Erythroblast (primary cell): ENCODE data around the gene HOXD13.

Experiments used
- DNase-seq, 2 experiments: peaks; one replicate each; lab custom pipeline; 2025; lab: John Stamatoyannopoulos, UW
- GATA1 ChIP-seq: IDR thresholded peaks from 2 replicates; pipeline ENCODE4 v1.6.1; 2011; ENCODE audit warnings: low read depth, mild to moderate bottlenecking, control low read depth, low read length, moderate library complexity
- POLR2A ChIP-seq: IDR thresholded peaks from 2 replicates; pipeline ENCODE4 v1.6.1; 2011; ENCODE audit warnings: mild to moderate bottlenecking, low read length

HOXD13 gene

DNA sequence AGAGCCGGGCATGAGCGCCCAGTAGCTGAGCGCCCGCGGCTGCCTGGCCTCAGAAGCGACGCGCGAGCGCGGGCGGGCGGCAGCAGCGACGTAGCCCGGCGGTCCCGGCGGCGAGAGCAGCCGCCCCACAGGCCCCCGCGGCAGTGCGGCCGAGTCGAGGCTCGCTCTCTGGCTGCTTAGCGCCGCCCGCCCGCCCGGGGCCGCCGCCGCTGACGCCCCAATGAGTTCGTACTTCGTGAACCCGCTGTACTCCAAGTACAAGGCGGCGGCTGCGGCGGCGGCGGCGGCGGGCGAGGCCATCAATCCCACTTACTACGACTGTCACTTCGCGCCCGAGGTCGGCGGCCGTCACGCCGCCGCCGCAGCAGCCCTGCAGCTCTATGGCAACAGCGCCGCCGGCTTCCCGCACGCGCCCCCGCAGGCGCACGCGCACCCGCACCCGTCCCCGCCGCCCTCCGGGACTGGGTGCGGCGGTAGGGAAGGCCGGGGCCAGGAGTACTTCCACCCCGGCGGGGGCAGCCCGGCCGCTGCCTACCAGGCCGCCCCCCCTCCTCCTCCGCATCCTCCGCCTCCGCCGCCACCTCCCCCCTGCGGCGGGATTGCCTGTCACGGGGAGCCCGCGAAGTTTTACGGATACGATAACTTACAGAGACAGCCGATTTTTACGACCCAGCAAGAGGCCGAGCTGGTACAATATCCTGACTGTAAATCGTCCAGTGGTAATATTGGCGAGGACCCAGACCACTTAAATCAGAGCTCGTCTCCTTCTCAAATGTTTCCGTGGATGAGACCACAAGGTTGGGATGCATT lies 37.8 kb downstream of the HOXD13 start:
- DNase-seq: peak; percentile 56 to 71

GRCh38 chr2:176130957-176131847 lies 38.7 kb downstream of the HOXD13 start:
- TF ChIP-seq GATA1 (no peak), POLR2A (no peak)
- DNase-seq: peak in 1 of 2 experiments; percentile 19

More for the DNA sequence above, 37.8 kb downstream of the HOXD13 start:
- TF ChIP-seq GATA1 (no peak), POLR2A (no peak)

DNA sequence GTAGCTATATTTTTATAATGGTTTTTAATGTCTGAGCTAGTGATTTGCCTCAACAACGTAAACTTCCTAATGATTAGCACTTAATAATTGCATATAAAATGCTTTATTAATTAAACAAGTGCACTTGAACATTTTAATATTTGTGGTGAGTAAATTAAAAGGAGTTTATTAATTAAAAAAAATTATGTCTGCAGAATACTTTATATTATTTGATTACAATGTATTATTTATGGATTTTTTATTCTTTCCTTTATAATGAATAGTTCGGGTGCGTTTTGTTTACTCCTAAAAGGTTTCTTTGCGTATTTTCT lies 39.3 kb downstream of the HOXD13 start:
- DNase-seq: no peak
- TF ChIP-seq GATA1 (no peak), POLR2A (no peak)

DNA sequence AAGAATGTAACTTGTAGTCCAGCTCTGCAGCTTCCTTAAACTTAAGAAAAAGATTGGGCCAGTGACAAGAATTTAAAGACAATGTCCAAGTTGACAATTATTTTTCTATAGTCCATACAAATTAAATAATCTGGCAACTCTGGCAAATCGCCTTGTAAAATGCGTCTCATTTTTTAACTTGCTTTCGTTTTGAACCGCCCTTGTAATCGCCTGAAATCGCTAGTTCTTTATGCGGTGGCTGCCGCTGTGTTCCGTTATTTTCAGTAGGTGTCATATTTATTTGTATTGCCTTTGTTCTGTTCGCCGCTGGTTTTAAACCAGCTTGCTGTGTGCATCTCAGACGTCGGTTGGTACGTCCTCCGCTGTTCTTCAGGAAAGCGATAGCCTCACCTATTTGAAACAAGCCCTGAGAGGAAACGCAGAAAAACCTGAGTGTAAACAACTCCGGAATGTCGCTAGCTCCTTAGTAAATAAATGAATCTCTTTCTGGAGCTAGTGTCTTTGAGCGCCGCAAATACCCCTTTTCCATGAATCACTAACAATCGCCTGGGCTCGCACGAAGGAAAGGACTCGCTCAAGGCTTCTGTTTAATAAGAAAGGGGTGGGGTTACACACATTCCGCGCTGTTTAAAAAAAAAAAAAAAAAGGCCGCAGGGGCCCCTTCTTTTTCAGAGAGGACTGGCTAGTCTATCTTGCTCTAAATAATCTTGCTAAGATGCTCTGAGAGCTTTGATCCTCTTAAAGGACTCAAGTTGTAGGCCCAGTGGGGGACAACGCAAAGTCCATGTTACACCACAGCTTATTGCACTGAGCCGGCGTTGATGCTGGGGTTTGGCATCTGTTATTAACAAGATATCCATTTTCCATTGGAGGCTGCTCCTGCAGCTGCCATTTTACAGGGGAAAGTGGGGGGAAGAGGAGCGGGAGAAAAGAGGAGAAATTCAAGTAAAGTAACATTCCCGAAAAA lies 40.0 kb downstream of the HOXD13 start:
- peak; percentile 26 to 68 for DNase-seq
- no peak for TF ChIP-seq GATA1
- no peak for TF ChIP-seq POLR2A

DNA sequence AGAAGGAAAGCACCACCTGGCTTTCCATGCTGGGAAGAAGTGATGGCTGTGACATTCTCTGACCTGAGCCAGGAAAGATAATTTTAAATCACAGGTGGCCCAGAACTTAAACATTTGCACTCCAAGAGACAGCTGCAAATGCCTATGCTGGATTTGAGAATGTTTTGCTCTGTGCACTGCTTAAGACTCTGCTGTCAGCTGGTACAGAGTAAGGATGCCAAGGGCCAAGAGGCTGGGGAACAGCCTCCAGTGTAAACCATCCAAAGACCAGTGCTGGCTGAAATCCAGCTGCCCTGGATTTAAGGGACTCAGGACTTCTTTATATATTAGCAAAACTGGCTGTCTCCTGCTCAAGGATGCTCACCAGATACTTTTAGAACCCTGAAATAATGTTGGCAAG lies 40.9 kb downstream of the HOXD13 start:
- no peak for DNase-seq
- TF ChIP-seq POLR2A (no peak), GATA1 (no peak)

DNA sequence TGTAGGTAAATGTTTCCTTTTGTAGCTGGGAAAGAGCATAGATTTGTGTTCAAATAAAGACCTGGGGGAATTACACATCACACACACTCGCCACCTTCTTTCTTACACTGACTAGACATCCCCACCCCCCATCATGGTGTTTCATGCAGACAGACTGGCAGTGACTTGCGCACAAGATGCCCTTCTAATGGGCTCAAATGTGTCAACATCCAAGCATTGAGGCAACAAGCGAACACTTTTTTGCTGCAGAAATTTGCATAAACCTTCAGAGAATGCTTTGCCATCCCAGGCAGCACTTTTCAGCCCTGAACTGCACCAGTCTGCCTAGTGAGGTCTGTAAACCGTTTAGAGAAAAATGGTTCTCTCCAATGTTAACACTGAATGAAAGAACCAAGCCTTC lies 41.5 kb downstream of the HOXD13 start:
- no peak for DNase-seq
- no peak for TF ChIP-seq POLR2A
- TF ChIP-seq GATA1: no peak

GRCh38 chr2:176135035-176135440 lies 42.5 kb downstream of the HOXD13 start:
- TF ChIP-seq POLR2A: no peak
- no peak for TF ChIP-seq GATA1
- DNase-seq: no peak

- DNase-seq: no peak
- no peak for TF ChIP-seq POLR2A
Measured at GRCh38 chr2:176136374-176137251, 44.1 kb downstream of the HOXD13 start.

DNA sequence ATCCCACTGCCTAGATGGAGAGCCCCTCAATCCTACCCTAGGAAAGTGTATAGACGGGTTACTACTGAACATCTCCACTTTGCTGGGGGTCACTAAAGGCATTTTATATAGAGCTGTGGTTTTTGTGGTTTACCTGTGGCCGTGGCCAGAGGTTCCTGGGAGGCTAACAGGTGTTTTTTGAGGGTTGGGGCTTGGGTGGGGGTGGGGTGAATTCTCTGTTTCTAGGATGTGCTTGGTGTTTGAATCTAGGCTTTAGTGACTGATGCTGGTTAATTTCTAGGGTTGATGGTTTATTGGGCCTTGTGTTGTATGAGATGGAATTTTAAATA lies 44.7 kb downstream of the HOXD13 start:
- DNase-seq: no peak
- TF ChIP-seq GATA1 (no peak), POLR2A (no peak)

DNA sequence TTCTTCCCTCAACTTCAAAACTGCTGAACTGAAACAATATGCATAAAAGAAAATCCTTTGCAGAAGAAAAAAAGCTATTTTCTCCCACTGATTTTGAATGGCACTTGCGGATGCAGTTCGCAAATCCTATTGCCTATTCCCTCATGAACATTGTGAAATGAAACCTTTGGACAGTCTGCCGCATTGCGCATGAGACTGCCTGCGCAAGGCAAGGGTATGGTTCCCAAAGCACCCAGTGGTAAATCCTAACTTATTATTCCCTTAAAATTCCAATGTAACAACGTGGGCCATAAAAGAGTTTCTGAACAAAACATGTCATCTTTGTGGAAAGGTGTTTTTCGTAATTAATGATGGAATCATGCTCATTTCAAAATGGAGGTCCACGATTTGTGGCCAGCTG lies 45.4 kb downstream of the HOXD13 start:
- no peak for DNase-seq
- TF ChIP-seq GATA1 (no peak), POLR2A (no peak)

GRCh38 chr2:176138526-176138922 lies 46.0 kb downstream of the HOXD13 start:
- no peak for DNase-seq

DNA sequence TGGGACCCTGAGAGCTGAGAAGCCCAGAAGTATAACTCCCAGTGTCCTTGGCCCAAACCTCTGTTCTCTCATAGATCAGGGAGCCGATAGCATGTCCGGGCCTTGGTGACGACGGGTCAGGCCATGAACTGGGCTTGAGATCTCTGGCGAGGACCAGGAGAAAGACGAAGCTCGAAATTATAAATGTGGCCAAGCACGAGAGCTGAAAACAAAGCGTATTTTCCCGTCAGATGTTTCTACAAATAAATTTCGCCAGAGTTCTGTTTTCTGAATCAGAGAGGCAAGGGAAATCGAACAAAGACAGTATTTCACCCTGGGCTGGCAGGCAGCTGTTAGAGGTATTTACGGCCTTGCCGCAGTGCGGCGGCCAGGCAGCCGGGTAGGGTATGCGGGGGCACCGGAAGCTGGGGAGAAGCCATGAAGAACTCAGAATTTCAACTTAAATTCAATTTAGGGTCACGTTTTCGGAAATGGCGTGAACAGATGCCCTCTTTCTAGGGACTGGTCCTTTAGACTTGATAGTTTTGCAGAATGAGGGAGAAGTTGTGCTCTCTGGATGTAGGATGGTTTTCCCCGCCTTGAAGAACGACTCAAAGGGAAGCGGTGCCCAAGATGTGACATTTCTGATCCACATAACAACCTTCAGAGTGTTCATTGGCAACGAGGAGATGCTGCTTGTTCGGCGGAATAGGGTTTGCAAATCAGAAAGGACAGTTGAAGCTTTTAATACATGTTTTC lies 46.6 kb downstream of the HOXD13 start:
- TF ChIP-seq POLR2A: no peak
- no peak for TF ChIP-seq GATA1
- DNase-seq: no peak

More at GRCh38 chr2:176138526-176138922, 46.0 kb downstream of the HOXD13 start:
- TF ChIP-seq POLR2A (no peak), GATA1 (no peak)
